ENCODE measurements around the gene RNASE7. TPM values are rescaled to one million over a fixed set of nuclear protein-coding genes. Genes with fewer than 3 reads are reported as not detected.

RNASE7 gene
- total RNA-seq, 3 donors from 2014 or later (not counting 1 experiment from before 2014, with no cell fraction given): not detected

- H3K4me3 ChIP-seq (ENCODE audit: low read length): no peak overlapping the region
- Mint-ChIP-seq H3K27ac (no peak overlapping the region), H3K4me1 (peaks cover 31 to 41% of the 10 kb centered on the region in 2 donors), H3K36me3 (no peaks in the 10 kb centered on the region), H3K27me3 (ENCODE audit: low read depth in 2 of 2) (peaks cover 47 to 50% of the 10 kb centered on the region in 2 donors), H3K9me3 (no peaks in the 10 kb centered on the region), H3K4me3 (peak overlapping the region; percentile 89)
- no peak for ATAC-seq
- no peak for TF ChIP-seq CTCF (IDR thresholded peaks at IDR 0.05)
- intact Hi-C loops (cut with micrococcal nuclease): no loop called here
- no peaks in the 10 kb centered on the region for H3K36me3 ChIP-seq (ENCODE audit: control insufficient read depth, insufficient read depth, low read length)
- H3K4me1 ChIP-seq (ENCODE audit: control insufficient read depth, insufficient read depth, low read length): peaks cover 44% of the 10 kb centered on the region
- 84% methylated on average over 9 of the region's 9 CpGs for WGBS (ENCODE audit: insufficient coverage)
- no peaks in the 10 kb centered on the region for H3K9me3 ChIP-seq (ENCODE audit: control insufficient read depth, insufficient read depth, low read length)
- H3K27me3 ChIP-seq (ENCODE audit: control insufficient read depth, insufficient read depth, low read length): peaks cover 37% of the 10 kb centered on the region
- DNase-seq: no peak
- H3K27ac ChIP-seq (ENCODE audit: low read length): no peak overlapping the region
These were observed 30.7 kb downstream of the RNASE7 start for GRCh38 chr14:21072781-21073339.

GRCh38 chr14:21073921-21074320, 31.8 kb downstream of the RNASE7 start:
- no peaks in the 10 kb centered on the region for H3K9me3 Mint-ChIP-seq
- Histone ChIP-seq H3K9me3 (ENCODE audit: control insufficient read depth, insufficient read depth, low read length) (no peaks in the 10 kb centered on the region), H3K27ac (ENCODE audit: low read length) (no peak overlapping the region), H3K36me3 (ENCODE audit: control insufficient read depth, insufficient read depth, low read length) (no peaks in the 10 kb centered on the region), H3K4me1 (ENCODE audit: control insufficient read depth, insufficient read depth, low read length) (peaks cover 39% of the 10 kb centered on the region), H3K27me3 (ENCODE audit: control insufficient read depth, insufficient read depth, low read length) (peaks cover 32% of the 10 kb centered on the region), H3K4me3 (ENCODE audit: low read length) (no peak overlapping the region)
- intact Hi-C loops (cut with micrococcal nuclease): no loop called here
- no peak for ATAC-seq
- no peak overlapping the region for H3K4me3 Mint-ChIP-seq
- WGBS (ENCODE audit: insufficient coverage): 91% methylated on average over 9 of the region's 9 CpGs
- DNase-seq: no peak
- H3K36me3 Mint-ChIP-seq: no peaks in the 10 kb centered on the region
- peaks cover 38 to 39% of the 10 kb centered on the region in 2 donors for H3K27me3 Mint-ChIP-seq (ENCODE audit: low read depth in 2 of 2)
- no peak for TF ChIP-seq CTCF (IDR thresholded peaks at IDR 0.05)
- H3K27ac Mint-ChIP-seq: no peak overlapping the region
- H3K4me1 Mint-ChIP-seq: peaks cover 25 to 34% of the 10 kb centered on the region in 2 donors

- WGBS (ENCODE audit: insufficient coverage): 94% methylated on average over 26 of the region's 26 CpGs
- DNase-seq (no peak), ATAC-seq (no peak)
- peaks cover 25% of the 10 kb centered on the region for H3K27me3 ChIP-seq (ENCODE audit: control insufficient read depth, insufficient read depth, low read length)
- H3K27ac ChIP-seq (ENCODE audit: low read length): no peak overlapping the region
- no peak overlapping the region for H3K4me3 ChIP-seq (ENCODE audit: low read length)
- no peak overlapping the region for H3K4me3 Mint-ChIP-seq
- TF ChIP-seq CTCF (IDR thresholded peaks at IDR 0.05): no peak
- H3K36me3 ChIP-seq (ENCODE audit: control insufficient read depth, insufficient read depth, low read length): no peaks in the 10 kb centered on the region
- H3K4me1 Mint-ChIP-seq: peaks cover 18 to 26% of the 10 kb centered on the region in 2 donors
- intact Hi-C loops (cut with micrococcal nuclease): no loop called here
- H3K27ac Mint-ChIP-seq: peak overlapping the region in 1 of 2 donors; percentile 47
- peaks cover 32% of the 10 kb centered on the region for H3K4me1 ChIP-seq (ENCODE audit: control insufficient read depth, insufficient read depth, low read length)
- H3K9me3 ChIP-seq (ENCODE audit: control insufficient read depth, insufficient read depth, low read length): no peaks in the 10 kb centered on the region
- peaks cover 31 to 32% of the 10 kb centered on the region in 2 donors for H3K27me3 Mint-ChIP-seq (ENCODE audit: low read depth in 2 of 2)
- no peaks in the 10 kb centered on the region for H3K36me3 Mint-ChIP-seq
- H3K9me3 Mint-ChIP-seq: no peaks in the 10 kb centered on the region
These were observed 32.5 kb downstream of the RNASE7 start for GRCh38 chr14:21074398-21075272.
